ENCODE measurements around the gene FLAD1. TPM values are rescaled to one million over a fixed set of nuclear protein-coding genes. Genes with fewer than 3 reads are reported as not detected.

Gene FLAD1
- total RNA-seq, 2 donors from 2014 or later, result 32.8 to 43.7 TPM

GRCh38 chr1:155010211-155010918 is 27.2 kb downstream of the FLAD1 start:
- DNase-seq (peak in 1 of 2 donors; percentile 42), ATAC-seq (no peak)
- intact Hi-C loops (cut with DNase I, micrococcal nuclease), result loop anchor here in 1 of 2 donors (10.0 kb wide), 1 partner anchor 46 kb away; the partner anchor contains the start of gene PYGO2

- DNase-seq, result no peak
- ATAC-seq, result no peak
- intact Hi-C loops (cut with DNase I, micrococcal nuclease), result loop anchor here in 1 of 2 donors (10.0 kb wide), 1 partner anchor 46 kb away; the partner anchor contains the start of gene PYGO2
Observed at GRCh38 chr1:155011004-155011416, 27.9 kb downstream of the FLAD1 start.

- ATAC-seq, result no peak
- intact Hi-C loops (cut with DNase I, micrococcal nuclease), result loop anchor here in 1 of 2 donors (10.0 kb wide), 1 partner anchor 47 kb away; the partner anchor contains the start of gene PYGO2
- peak in 1 of 2 donors; percentile 39 for DNase-seq
Observed at GRCh38 chr1:155011437-155012025, 28.4 kb downstream of the FLAD1 start.

- DNase-seq (peak; percentile 79 to 91), ATAC-seq (peak; percentile 42)
- intact Hi-C loops (cut with DNase I, micrococcal nuclease), result loop anchor here in 1 of 2 donors (10.0 kb wide), 1 partner anchor 47 kb away; the partner anchor contains the start of gene PYGO2
Observed at GRCh38 chr1:155012026-155012546, 28.9 kb downstream of the FLAD1 start.

GRCh38 chr1:155012776-155013602 is 29.8 kb downstream of the FLAD1 start:
- DNase-seq (no peak), ATAC-seq (no peak)
- intact Hi-C loops (cut with DNase I, micrococcal nuclease), result loop anchor here in 1 of 2 donors (10.0 kb wide), 1 partner anchor 48 kb away; the partner anchor contains the start of gene PYGO2

- DNase-seq, result peak; percentile 49 to 51
- no peak for ATAC-seq
- intact Hi-C loops (cut with DNase I, micrococcal nuclease), result loop anchor here in 1 of 2 donors (10.0 kb wide), 1 partner anchor 49 kb away; the partner anchor contains the start of gene PYGO2
Observed at GRCh38 chr1:155013632-155014031, 30.5 kb downstream of the FLAD1 start.

- DNase-seq, result no peak
- ATAC-seq, result no peak
- intact Hi-C loops (cut with DNase I, micrococcal nuclease), result loop anchor here in 1 of 2 donors (10.0 kb wide), 1 partner anchor 50 kb away; the partner anchor contains the start of gene PYGO2
Observed at GRCh38 chr1:155014709-155015508, 31.8 kb downstream of the FLAD1 start.

GRCh38 chr1:155015527-155016230 is 32.5 kb downstream of the FLAD1 start:
- DNase-seq (peak in 1 of 2 donors; percentile 34), ATAC-seq (no peak)
- intact Hi-C loops (cut with DNase I, micrococcal nuclease), result loop anchor here in 1 of 2 donors (10.0 kb wide), 1 partner anchor 51 kb away; the partner anchor contains the start of gene PYGO2

GRCh38 chr1:155016231-155016831 is 33.2 kb downstream of the FLAD1 start:
- DNase-seq (peak; percentile 55 to 59), ATAC-seq (no peak)
- intact Hi-C loops (cut with DNase I, micrococcal nuclease), result loop anchor here in 1 of 2 donors (10.0 kb wide), 1 partner anchor 52 kb away; the partner anchor contains the start of gene PYGO2

- ATAC-seq (peak; percentile 81), DNase-seq (peak; percentile 94 to 96)
- intact Hi-C loops (cut with DNase I, micrococcal nuclease), result loop anchor here in 1 of 2 donors (10.0 kb wide), 1 partner anchor 52 kb away; the partner anchor contains the start of gene PYGO2
Observed at GRCh38 chr1:155017041-155017945, 34.1 kb downstream of the FLAD1 start.

- DNase-seq, result peak in 1 of 2 donors; percentile 49
- intact Hi-C loops (cut with DNase I, micrococcal nuclease), result loop anchor here in 1 of 2 donors (10.0 kb wide), 1 partner anchor 53 kb away; the partner anchor contains the start of gene PYGO2
- peak; percentile 0 for ATAC-seq
Observed at GRCh38 chr1:155017946-155018316, 34.8 kb downstream of the FLAD1 start.

GRCh38 chr1:155018617-155019348 is 35.6 kb downstream of the FLAD1 start:
- DNase-seq (no peak), ATAC-seq (no peak)
- intact Hi-C loops (cut with DNase I, micrococcal nuclease), result loop anchor here in 1 of 2 donors (10.0 kb wide), 1 partner anchor 54 kb away; the partner anchor contains the start of gene PYGO2

GRCh38 chr1:155019377-155020245 is 36.5 kb downstream of the FLAD1 start:
- ATAC-seq (no peak), DNase-seq (no peak)
- intact Hi-C loops (cut with DNase I, micrococcal nuclease), result loop anchor here in 1 of 2 donors (10.0 kb wide), 1 partner anchor 55 kb away; the partner anchor contains the start of gene PYGO2

All from left colon (tissue), 2 donors.